Esophagus squamous epithelium (tissue), 5 donors: ENCODE measurements around the gene MX1. TPM values are rescaled to one million over a fixed set of nuclear protein-coding genes. Genes with fewer than 3 reads are reported as not detected.
A peak's percentile ranks its signal among the peaks of the same experiment; 100 is the strongest.

Experiments
- DNase-seq: peaks from one replicate; lab custom pipeline; 2025; lab: John Stamatoyannopoulos, UW
- H3K27ac ChIP-seq, 4 donors: fragments of 200-600 bp; sonication (generic); one replicate each; pipeline ENCODE4 v1.5.1; 2016 to 2019; ENCODE audit warnings: mild to moderate bottlenecking in 1 of 4
- H3K27me3 ChIP-seq, 4 donors: fragments of 200-600 bp; sonication (generic); 1 replicate in 3 of 4; 2 replicates in 1 of 4; pipeline versions ENCODE4 v1.5.1 to v1.6.0; 2017 to 2021; ENCODE audit warnings: antibody characterized with exemption in 1 of 4
- H3K36me3 ChIP-seq, 3 donors: fragments of 200-600 bp; sonication (generic); one replicate each; pipeline ENCODE4 v1.5.1; 2016 to 2019
- H3K4me1 ChIP-seq, 3 donors: fragments of 200-600 bp; sonication (generic); one replicate each; pipeline ENCODE4 v1.5.1; 2017 to 2019
- H3K4me3 ChIP-seq, 4 donors: fragments of 200-600 bp; sonication (generic); 1 replicate in 3 of 4; 2 replicates in 1 of 4; pipeline ENCODE4 v1.5.1; 2016 to 2019; ENCODE audit warnings: mild to moderate bottlenecking in 2 of 4, moderate library complexity in 1 of 4
- H3K9me3 ChIP-seq, 3 donors: fragments of 200-600 bp; sonication (generic); one replicate each; pipeline ENCODE4 v1.5.1; 2016 to 2019
- POLR2A ChIP-seq, 4 donors: fragments of 450-650 bp; IDR thresholded peaks; one replicate each; pipeline ENCODE4 v1.6.1; 2017; ENCODE audit warnings: antibody characterized with exemption in 4 of 4, mild to moderate bottlenecking in 4 of 4, moderate library complexity in 3 of 4
- WGBS, 2 donors: methylation state at CpG; one replicate each; pipeline ENCODE4 v1.1.5; 2018; 5-methylcytosine and 5-hydroxymethylcytosine counted together
- intact Hi-C: fragments of 100-400 bp; cut with DNase I; formaldehyde crosslinking; loops from one replicate; pipeline ENCODE4 v1.15.0; 2022
- total RNA-seq, 4 donors: library from RNA; depleted of rRNA; stranded (reverse); fragments of >200 nt; gene quantifications; one replicate each; pipeline ENCODE4 v1.1.0, GENCODE V29; 2016
- TF ChIP-seq, protein P1 (sequence below), 6 experiments: fragments of 450-650 bp in 4 of 6; fragments of 200-600 bp in 2 of 6; sonication (generic) in 2 of 6; IDR thresholded peaks; one replicate each; pipeline ENCODE4 v1.5.1; 2016 to 2019; ENCODE audit warnings: antibody characterized with exemption in 6 of 6, mild to moderate bottlenecking in 4 of 6, moderate library complexity in 4 of 6
- donor health status: DM: yes; HTN: yes; CAD: no.

MX1 gene
- total RNA-seq, 4 donors from 2014 or later: 29.7 to 90.2 (median 40.9) TPM

DNA sequence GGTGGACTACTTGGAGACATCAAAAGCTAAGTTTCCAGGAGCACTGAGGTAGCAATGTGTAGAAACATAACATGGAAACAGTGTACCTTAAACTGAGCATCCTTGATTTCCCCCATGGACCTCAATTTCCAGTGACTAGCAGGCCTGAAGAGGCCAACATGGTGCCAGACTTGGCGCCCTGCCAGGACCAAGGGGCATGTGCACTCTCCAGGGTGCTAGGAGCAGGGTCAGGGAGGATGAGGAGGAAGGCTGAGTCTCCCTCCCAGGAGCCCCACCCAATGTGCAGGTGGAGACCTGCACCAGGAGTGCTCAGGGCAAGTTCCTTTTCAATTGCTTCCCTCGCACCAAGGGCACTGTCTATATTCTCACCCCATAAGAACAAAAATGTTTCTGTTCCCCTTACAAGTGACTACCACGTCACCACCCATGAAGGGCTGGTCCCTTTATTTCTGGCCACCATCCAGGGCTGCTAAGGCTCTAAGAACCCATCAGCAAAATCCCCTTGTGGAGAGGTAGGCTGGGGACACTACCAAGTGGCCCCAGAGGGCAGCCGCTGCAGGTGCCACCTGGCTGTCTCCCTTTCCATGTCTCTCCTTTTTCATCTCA is 39.2 kb downstream of the MX1 start:
- peaks cover 4 to 49% (median 11%) of the 10 kb centered on the region in 3 donors for H3K4me1 ChIP-seq
- no peak for TF ChIP-seq POLR2A (IDR thresholded peaks at IDR 0.05)
- TF ChIP-seq, protein P1, sequence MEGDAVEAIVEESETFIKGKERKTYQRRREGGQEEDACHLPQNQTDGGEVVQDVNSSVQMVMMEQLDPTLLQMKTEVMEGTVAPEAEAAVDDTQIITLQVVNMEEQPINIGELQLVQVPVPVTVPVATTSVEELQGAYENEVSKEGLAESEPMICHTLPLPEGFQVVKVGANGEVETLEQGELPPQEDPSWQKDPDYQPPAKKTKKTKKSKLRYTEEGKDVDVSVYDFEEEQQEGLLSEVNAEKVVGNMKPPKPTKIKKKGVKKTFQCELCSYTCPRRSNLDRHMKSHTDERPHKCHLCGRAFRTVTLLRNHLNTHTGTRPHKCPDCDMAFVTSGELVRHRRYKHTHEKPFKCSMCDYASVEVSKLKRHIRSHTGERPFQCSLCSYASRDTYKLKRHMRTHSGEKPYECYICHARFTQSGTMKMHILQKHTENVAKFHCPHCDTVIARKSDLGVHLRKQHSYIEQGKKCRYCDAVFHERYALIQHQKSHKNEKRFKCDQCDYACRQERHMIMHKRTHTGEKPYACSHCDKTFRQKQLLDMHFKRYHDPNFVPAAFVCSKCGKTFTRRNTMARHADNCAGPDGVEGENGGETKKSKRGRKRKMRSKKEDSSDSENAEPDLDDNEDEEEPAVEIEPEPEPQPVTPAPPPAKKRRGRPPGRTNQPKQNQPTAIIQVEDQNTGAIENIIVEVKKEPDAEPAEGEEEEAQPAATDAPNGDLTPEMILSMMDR (IDR thresholded peaks at IDR 0.05): no peak
- no peak for DNase-seq
- H3K36me3 ChIP-seq: no peaks in the 10 kb centered on the region
- peak overlapping the region in 1 of 4 donors; percentile 31 for H3K27ac ChIP-seq
- intact Hi-C loops: loop anchor here (10.0 kb wide), 1 partner anchor 180 kb away; no protein-coding TSS in a partner anchor
- H3K4me3 ChIP-seq: no peak overlapping the region
- H3K9me3 ChIP-seq: no peaks in the 10 kb centered on the region
- peaks cover 0 to 21% (median 0%) of the 10 kb centered on the region in 4 donors for H3K27me3 ChIP-seq
- WGBS, 2 donors: 61 to 92% methylated on average over 2 of the region's 4 CpGs

DNA sequence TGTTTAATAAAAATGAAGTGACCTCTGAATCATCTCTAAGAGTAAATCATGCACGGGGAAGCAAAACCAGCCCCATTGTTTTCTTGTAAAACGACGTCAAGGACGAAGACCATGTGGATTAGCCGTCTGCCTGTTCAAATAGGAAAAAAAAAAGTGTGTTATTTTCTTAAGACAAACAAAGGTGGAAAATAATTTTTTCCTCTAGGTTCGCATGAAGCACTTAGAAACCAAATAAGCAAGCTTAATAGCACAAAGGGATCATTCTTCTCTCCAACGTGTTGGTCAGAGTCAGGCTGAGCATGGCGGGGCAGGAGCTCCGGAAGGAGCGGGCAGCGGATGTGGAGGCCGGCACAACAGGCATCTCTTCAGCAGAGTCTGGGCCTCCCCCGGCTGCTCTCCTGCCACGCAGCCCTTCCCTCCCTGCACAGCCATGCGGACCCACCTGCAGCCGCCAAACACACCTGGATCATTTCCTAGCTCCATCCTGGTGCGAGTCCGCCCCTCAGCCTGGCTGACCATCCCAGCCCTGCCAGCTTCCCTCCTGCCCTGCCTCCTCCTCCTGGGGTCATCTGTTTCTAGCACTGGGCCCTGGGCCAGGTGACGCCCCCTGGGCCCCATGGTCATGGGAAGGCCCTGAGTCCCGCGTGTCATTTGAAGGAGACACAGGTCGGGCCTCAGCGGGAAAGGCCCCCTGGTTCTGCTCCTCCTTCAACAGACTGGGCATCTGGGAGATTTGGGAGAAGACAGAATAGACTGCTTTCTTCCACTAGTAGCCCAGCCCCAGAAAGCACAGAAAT is 40.2 kb downstream of the MX1 start:
- WGBS, 2 donors: 50 to 88% methylated on average over 7 to 17 of the region's 23 CpGs

DNA sequence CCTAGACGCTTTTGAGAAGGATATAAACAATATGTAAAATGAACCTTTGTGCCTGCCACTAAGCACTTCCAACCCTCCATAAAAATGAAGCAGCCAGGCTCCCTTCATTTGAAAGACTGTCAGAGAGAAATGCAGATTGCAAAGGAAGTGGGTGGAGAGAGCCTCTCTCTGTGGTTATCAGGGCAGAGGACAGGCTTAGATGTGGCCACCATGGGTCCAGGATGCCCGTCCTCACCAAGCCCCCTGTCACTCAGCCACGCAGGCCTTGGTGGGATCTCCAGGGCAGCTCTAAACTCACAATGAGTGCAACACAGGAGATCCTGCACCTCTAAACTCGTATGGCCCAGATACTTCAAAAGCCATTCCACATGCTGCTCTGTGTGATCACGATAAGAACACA is 44.0 kb downstream of the MX1 start:
- whole genome bisulfite sequencing, 2 donors: 65 to 69% methylated on average over 2 to 5 of the region's 5 CpGs

More for the DNA sequence above, 40.2 kb downstream of the MX1 start:
- H3K4me1 ChIP-seq: peaks cover 3 to 40% (median 4%) of the 10 kb centered on the region in 3 donors
- H3K9me3 ChIP-seq: no peaks in the 10 kb centered on the region
- peak overlapping the region in 2 of 4 donors; percentile 19 to 31 for H3K27ac ChIP-seq
- peaks cover 0 to under 1% (median 0%) of the 10 kb centered on the region in 3 donors for H3K36me3 ChIP-seq
- H3K27me3 ChIP-seq: peaks cover 0 to 30% (median 0%) of the 10 kb centered on the region in 4 donors
- TF ChIP-seq POLR2A (IDR thresholded peaks at IDR 0.05): no peak
- TF ChIP-seq, protein P1 (IDR thresholded peaks at IDR 0.05): no peak
- no peak overlapping the region for H3K4me3 ChIP-seq
- intact Hi-C loops: loop anchor here (10.0 kb wide), 1 partner anchor 181 kb away; no protein-coding TSS in a partner anchor
- DNase-seq: no peak

DNA sequence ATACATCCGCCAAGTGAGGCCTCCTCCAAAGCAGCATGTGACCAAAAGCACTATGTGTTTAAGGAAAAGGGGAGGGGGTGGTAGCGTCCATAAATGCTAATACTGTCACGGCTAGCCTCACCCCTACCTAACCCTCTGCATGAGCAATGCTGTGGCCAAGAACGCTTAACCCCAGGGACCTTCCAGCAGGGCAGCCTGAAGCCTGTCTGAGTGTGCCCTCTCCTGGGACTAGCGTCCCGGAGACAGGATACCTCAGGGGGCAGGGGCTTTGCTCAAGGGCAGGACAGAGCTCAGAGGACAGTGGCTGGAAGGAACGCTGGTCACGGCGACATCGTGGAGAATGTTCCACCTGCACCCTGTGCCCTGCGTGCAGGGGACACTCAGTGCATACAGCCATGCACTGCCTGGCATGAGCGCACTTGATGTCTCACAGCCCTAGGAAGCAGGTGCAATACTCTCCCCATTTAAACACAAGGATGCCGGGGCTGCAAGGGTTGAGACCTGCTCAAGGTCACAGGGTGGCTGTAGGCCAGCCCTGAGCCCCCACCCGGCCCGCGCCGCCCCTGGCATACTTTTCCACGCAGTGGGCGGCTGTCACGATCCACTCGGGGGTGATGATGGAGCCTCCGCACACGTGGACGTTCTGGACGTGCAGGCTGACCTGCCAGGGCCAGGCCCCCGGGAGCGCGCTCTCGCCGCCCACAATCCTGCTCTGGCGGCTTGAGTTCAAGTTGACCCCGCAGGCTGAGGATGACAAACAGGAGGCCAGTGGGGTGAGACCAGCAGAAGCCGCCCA is 46.9 kb downstream of the MX1 start:
- Histone ChIP-seq H3K4me1 (peaks cover 0 to 2% (median 0%) of the 10 kb centered on the region in 3 donors), H3K27ac (no peak overlapping the region), H3K36me3 (peaks cover 0 to 4% (median 0%) of the 10 kb centered on the region in 3 donors), H3K4me3 (no peak overlapping the region), H3K27me3 (peaks cover 0 to 62% (median 0%) of the 10 kb centered on the region in 4 donors), H3K9me3 (no peaks in the 10 kb centered on the region)
- WGBS, 2 donors: 54 to 100% methylated on average over 2 to 3 of the region's 33 CpGs
- DNase-seq: no peak
- TF ChIP-seq, protein P1 (IDR thresholded peaks at IDR 0.05): no peak
- TF ChIP-seq POLR2A (IDR thresholded peaks at IDR 0.05): no peak
- intact Hi-C loops: no loop called here

More for the DNA sequence above, 44.0 kb downstream of the MX1 start:
- Histone ChIP-seq H3K36me3 (peaks cover 0 to 4% (median 0%) of the 10 kb centered on the region in 3 donors), H3K4me1 (peaks cover 0 to 30% (median 4%) of the 10 kb centered on the region in 3 donors), H3K9me3 (no peaks in the 10 kb centered on the region), H3K27ac (no peak overlapping the region), H3K27me3 (peaks cover 0 to 55% (median 0%) of the 10 kb centered on the region in 4 donors), H3K4me3 (no peak overlapping the region)
- no peak for TF ChIP-seq POLR2A (IDR thresholded peaks at IDR 0.05)
- TF ChIP-seq, protein P1 (IDR thresholded peaks at IDR 0.05): no peak
- intact Hi-C loops: no loop called here
- DNase-seq: no peak
